HEK293T (cell line): ENCODE data around the gene IL21R.

Experiments
- ARNT ChIP-seq: fragments of 450-650 bp; IDR thresholded peaks from 2 replicates; pipeline ENCODE4 v1.6.1; 2017; ENCODE audit warnings: mild to moderate bottlenecking
- BHLHE40 ChIP-seq: fragments of 450-650 bp; IDR thresholded peaks from 2 replicates; pipeline ENCODE4 v1.6.1; 2016; ENCODE audit warnings: mild to moderate bottlenecking, moderate library complexity, borderline replicate concordance
- FOXA1 ChIP-seq: fragments of 450-650 bp; IDR thresholded peaks from 2 replicates; pipeline ENCODE4 v1.6.1; 2016; ENCODE audit warnings: mild to moderate bottlenecking
- FOXM1 ChIP-seq: fragments of 450-650 bp; IDR thresholded peaks from 2 replicates; pipeline ENCODE4 v1.6.1; 2017; ENCODE audit warnings: mild to moderate bottlenecking, borderline replicate concordance
- L3MBTL2 ChIP-seq: fragments of 450-650 bp; conservative IDR thresholded peaks from 2 replicates; pipeline ENCODE4 v1.6.1; 2016; ENCODE audit warnings: mild to moderate bottlenecking

- TF ChIP-seq FOXM1 (no peak), BHLHE40 (no peak), L3MBTL2 (no peak), FOXA1 (no peak), ARNT (no peak)
These were observed 83.8 kb downstream of the IL21R start for GRCh38 chr16:27485811-27486210.
